ENCODE measurements around the gene DCXR. TPM values are rescaled to one million over a fixed set of nuclear protein-coding genes. Genes with fewer than 3 reads are reported as not detected.

The DCXR gene
- total RNA-seq, 1 experiment from 2014 or later = 306 TPM

GRCh38 chr17:82013341-82013740, 24.2 kb downstream of the DCXR start:
- H2AFZ ChIP-seq (ENCODE audit: low read depth, low read length, poor library complexity, severe bottlenecking) = no peak overlapping the region
- H4K20me1 ChIP-seq (ENCODE audit: insufficient read depth) = no peaks in the 10 kb centered on the region
- no peaks in the 10 kb centered on the region for H3K27me3 ChIP-seq (ENCODE audit: insufficient read depth, low read length)
- CTCF ChIA-PET = interaction anchor here (1.1 to 1.4 kb wide), 2 partner anchors 9 to 54 kb away, joined by 3 read pairs; partner anchors contain the start of genes CENPX and LRRC45
- RAD21 ChIA-PET (ENCODE audit: low non-redundant PET in 1 of 2, low total read pairs in 2 of 2, uncharacterized antibody in 2 of 2, unreplicated experiment in 2 of 2) = no interaction called here
- intact Hi-C loops (cut with micrococcal nuclease) = no loop called here
- POLR2A ChIA-PET = no interaction called here
- peaks cover 1 to 2% of the 10 kb centered on the region in 2 experiments; a peak in 2 of 4 replicates for H3K4me1 ChIP-seq (ENCODE audit: control insufficient read depth in 1 of 2, insufficient read depth in 2 of 2, low read length in 2 of 2)
- DNase-seq (ENCODE audit: low read depth, low spot score) (no peak), ATAC-seq (no peak)
- H3K79me2 ChIP-seq (ENCODE audit: insufficient read depth, low read length) = no peaks in the 10 kb centered on the region
- H3K9me3 ChIP-seq (ENCODE audit: control insufficient read depth in 1 of 2, insufficient read depth in 1 of 2, low read depth in 1 of 2, low read length in 2 of 2) = no peaks in the 10 kb centered on the region
- H3K27ac ChIP-seq (ENCODE audit: low read depth, low read length) = no peak overlapping the region; the same call in 1 of the 2 replicates
- H3K9me2 ChIP-seq (ENCODE audit: insufficient read depth) = no peaks in the 10 kb centered on the region
- no TSS peak for BruUV-seq (replicated peaks)
- peaks cover 0 to 4% of the 10 kb centered on the region in 2 experiments; a peak in 1 of 4 replicates for H3K36me3 ChIP-seq (ENCODE audit: control insufficient read depth in 1 of 2, insufficient read depth in 2 of 2, low read length in 2 of 2)
- no peak overlapping the region for H3K9ac ChIP-seq (ENCODE audit: low read length)
- TF ChIP-seq SIN3A (IDR thresholded peaks at IDR 0.05; ENCODE audit: low read depth) = no peak
- no peak for TF ChIP-seq EZH2 (IDR thresholded peaks at IDR 0.05)
- TF ChIP-seq POLR2A (IDR thresholded peaks at IDR 0.05; ENCODE audit: borderline replicate concordance, extremely low read depth, insufficient read depth, insufficient read length) = no peak
- no peak for TF ChIP-seq ZFX (IDR thresholded peaks at IDR 0.05)
- no peak for TF ChIP-seq EGR1 (IDR thresholded peaks at IDR 0.05; ENCODE audit: low read depth)
- TF ChIP-seq ELF1 (IDR thresholded peaks at IDR 0.05; ENCODE audit: borderline replicate concordance, low read depth) = no peak
- no peak for TF ChIP-seq MAX (IDR thresholded peaks at IDR 0.05)
- no peak for TF ChIP-seq CEBPB (IDR thresholded peaks at IDR 0.05; ENCODE audit: low read depth)
- TF ChIP-seq JUND (IDR thresholded peaks at IDR 0.05) = no peak
- no peak for TF ChIP-seq POLR2AphosphoS5 (IDR thresholded peaks at IDR 0.05; ENCODE audit: low read depth, low read length)
- TF ChIP-seq EZH2phosphoT487 (IDR thresholded peaks at IDR 0.05; ENCODE audit: borderline replicate concordance) = no peak
- no peak for TF ChIP-seq ZNF274 (IDR thresholded peaks at IDR 0.05; ENCODE audit: low read depth, low read length)
- no peak for TF ChIP-seq FOSL1 (IDR thresholded peaks at IDR 0.05; ENCODE audit: low read depth)
- H3K4me3 ChIP-seq (replicated peaks in 1 of 2; ENCODE audit: low read depth in 1 of 2, low read length in 2 of 2) = no peak overlapping the region
- no peak overlapping the region for H3K4me2 ChIP-seq (ENCODE audit: low read length)
